IPS-20b (cell line): ENCODE results near the gene ENO3.

Experiments used
- H3K27ac ChIP-seq: one replicate; pipeline ENCODE4 v1.5.1; 2013; ENCODE audit warnings: low read length
- H3K27me3 ChIP-seq: 2 replicates; pipeline ENCODE4 v1.6.1; 2013; ENCODE audit warnings: mild to moderate bottlenecking, low read length, inconsistent platforms; ENCODE audit not compliant: insufficient read depth
- H3K36me3 ChIP-seq: 2 replicates; pipeline ENCODE4 v1.6.1; 2013; ENCODE audit warnings: low read depth, mild to moderate bottlenecking, inconsistent platforms, low read length, moderate library complexity; ENCODE audit not compliant: insufficient read depth
- H3K4me1 ChIP-seq: 2 replicates; pipeline ENCODE4 v1.6.1; 2013; ENCODE audit warnings: mild to moderate bottlenecking, control low read depth, inconsistent platforms, low read length, moderate library complexity; ENCODE audit not compliant: insufficient read depth
- H3K4me3 ChIP-seq: 2 replicates; pipeline ENCODE4 v1.5.1; 2013; ENCODE audit warnings: mild to moderate bottlenecking, low read length, inconsistent platforms
- H3K9ac ChIP-seq: 2 replicates; pipeline ENCODE4 v1.6.1; 2013; ENCODE audit warnings: low read depth, mild to moderate bottlenecking, inconsistent platforms, low read length, moderate library complexity
- H3K9me3 ChIP-seq: 2 replicates; pipeline ENCODE4 v1.6.1; 2013; ENCODE audit warnings: mild to moderate bottlenecking, low read depth, low read length, inconsistent platforms; ENCODE audit not compliant: insufficient read depth

ENO3 gene

DNA sequence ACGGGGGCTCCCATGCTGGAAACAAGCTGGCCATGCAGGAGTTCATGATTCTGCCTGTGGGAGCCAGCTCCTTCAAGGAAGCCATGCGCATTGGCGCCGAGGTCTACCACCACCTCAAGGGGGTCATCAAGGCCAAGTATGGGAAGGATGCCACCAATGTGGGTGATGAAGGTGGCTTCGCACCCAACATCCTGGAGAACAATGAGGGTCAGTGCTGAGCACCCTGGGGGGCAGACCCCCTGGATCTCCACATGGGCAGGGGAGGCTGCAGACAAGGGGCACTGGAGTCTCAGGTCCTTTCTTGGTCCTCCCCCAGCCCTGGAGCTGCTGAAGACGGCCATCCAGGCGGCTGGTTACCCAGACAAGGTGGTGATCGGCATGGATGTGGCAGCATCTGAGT, 4.2 kb downstream of the ENO3 start:
- Histone ChIP-seq H3K27me3 (no peaks in the 10 kb centered on the region), H3K4me3 (no peak overlapping the region), H3K36me3 (peaks cover 12% of the 10 kb centered on the region; the same call in 1 of the 2 replicates), H3K4me1 (peaks cover 15% of the 10 kb centered on the region; the same call in 1 of the 2 replicates), H3K9me3 (no peaks in the 10 kb centered on the region), H3K9ac (no peak overlapping the region), H3K27ac (no peak overlapping the region)

DNA sequence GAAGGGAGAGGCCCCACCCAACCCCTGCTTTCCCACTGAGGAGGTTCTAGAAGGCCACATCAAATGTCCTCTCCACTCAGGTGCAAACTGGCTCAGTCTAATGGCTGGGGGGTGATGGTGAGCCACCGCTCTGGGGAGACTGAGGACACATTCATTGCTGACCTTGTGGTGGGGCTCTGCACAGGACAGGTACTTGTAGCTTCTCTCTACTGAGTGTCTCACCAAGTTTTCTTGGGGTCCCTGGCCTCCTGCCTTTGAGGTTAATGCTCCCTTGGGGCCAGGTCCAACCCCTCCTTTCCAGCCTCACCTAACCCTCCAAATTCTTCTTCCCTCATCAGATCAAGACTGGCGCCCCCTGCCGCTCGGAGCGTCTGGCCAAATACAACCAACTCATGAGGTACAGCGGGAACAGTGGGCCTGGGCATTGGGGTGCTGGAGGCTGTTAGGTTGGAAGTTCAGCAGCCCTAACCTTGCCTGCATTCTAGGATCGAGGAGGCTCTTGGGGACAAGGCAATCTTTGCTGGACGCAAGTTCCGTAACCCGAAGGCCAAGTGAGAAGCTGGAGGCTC, 5.7 kb downstream of the ENO3 start:
- H3K27me3 ChIP-seq = no peaks in the 10 kb centered on the region

GRCh38 chr17:4958102-4958501, 7.2 kb downstream of the ENO3 start:
- Histone ChIP-seq H3K27me3 (no peaks in the 10 kb centered on the region), H3K9me3 (no peaks in the 10 kb centered on the region), H3K4me3 (no peak overlapping the region), H3K27ac (no peak overlapping the region), H3K9ac (no peak overlapping the region), H3K36me3 (peaks cover 14% of the 10 kb centered on the region; the same call in 1 of the 2 replicates), H3K4me1 (peaks cover 9% of the 10 kb centered on the region; the same call in 1 of the 2 replicates)

More for the DNA sequence above, 5.7 kb downstream of the ENO3 start:
- Histone ChIP-seq H3K27ac (no peak overlapping the region), H3K9ac (no peak overlapping the region), H3K4me3 (no peak overlapping the region), H3K36me3 (peaks cover 14% of the 10 kb centered on the region; the same call in 1 of the 2 replicates), H3K9me3 (no peaks in the 10 kb centered on the region), H3K4me1 (peaks cover 12% of the 10 kb centered on the region; the same call in 1 of the 2 replicates)

GRCh38 chr17:4959261-4959965, 8.5 kb downstream of the ENO3 start:
- Histone ChIP-seq H3K4me3 (no peak overlapping the region), H3K36me3 (peaks cover 14% of the 10 kb centered on the region; the same call in 1 of the 2 replicates), H3K27ac (no peak overlapping the region), H3K27me3 (no peaks in the 10 kb centered on the region), H3K9me3 (no peaks in the 10 kb centered on the region), H3K4me1 (peaks cover 9% of the 10 kb centered on the region; the same call in 1 of the 2 replicates), H3K9ac (no peak overlapping the region)

DNA sequence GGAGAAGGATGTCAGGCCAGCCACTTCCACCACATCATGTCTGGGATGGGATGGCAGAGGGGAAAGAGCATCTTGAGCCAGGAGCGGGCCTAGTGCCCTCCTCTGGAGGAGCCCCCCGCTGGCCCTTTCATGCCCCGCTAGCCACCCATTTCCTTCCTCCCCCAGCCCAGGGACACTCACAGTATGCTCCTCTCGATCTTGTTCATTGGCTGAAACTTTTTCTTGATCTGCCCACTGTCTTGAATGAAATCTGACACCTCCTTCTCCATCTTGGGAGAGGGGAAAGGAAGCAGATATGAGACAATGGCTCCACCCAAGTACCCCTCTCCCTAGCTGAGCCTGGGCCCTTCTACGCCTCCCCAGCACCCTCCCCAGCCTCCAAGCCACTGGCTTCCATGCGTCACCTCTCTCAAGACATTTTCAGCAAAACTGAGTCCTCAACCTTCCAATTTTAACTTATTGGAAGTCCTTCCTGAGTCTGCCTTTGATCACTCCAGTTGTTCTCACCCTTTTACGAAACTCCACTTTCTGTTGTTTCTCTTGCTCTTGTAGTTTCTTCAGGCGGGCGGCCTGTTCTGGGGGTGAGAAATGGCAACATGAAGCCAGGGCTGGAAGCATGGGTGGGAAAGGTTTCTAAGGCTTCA, 9.5 kb downstream of the ENO3 start:
- H3K4me1 ChIP-seq = peaks cover 9% of the 10 kb centered on the region; the same call in 1 of the 2 replicates
- H3K9ac ChIP-seq = no peak overlapping the region
- no peak overlapping the region for H3K4me3 ChIP-seq
- H3K9me3 ChIP-seq = no peaks in the 10 kb centered on the region
- no peak overlapping the region for H3K27ac ChIP-seq
- H3K27me3 ChIP-seq = no peaks in the 10 kb centered on the region
- H3K36me3 ChIP-seq = peaks cover 17% of the 10 kb centered on the region

- H3K27me3 ChIP-seq = peaks cover 3% of the 10 kb centered on the region; the same call in 1 of the 2 replicates
- H3K27ac ChIP-seq = no peak overlapping the region
- H3K4me1 ChIP-seq = peaks cover 11% of the 10 kb centered on the region
- no peak overlapping the region for H3K9ac ChIP-seq
- no peak overlapping the region for H3K4me3 ChIP-seq
- no peaks in the 10 kb centered on the region for H3K9me3 ChIP-seq
- peaks cover 14% of the 10 kb centered on the region for H3K36me3 ChIP-seq
Measured at GRCh38 chr17:4965311-4965986, 14.5 kb downstream of the ENO3 start.

- H3K9me3 ChIP-seq = no peaks in the 10 kb centered on the region
- peak overlapping the region; percentile 77 for H3K27ac ChIP-seq
- H3K4me3 ChIP-seq = peak overlapping the region; percentile 91
- peaks cover 8% of the 10 kb centered on the region for H3K4me1 ChIP-seq
- H3K9ac ChIP-seq = peak overlapping the region; percentile 96
- H3K27me3 ChIP-seq = peaks cover 15% of the 10 kb centered on the region; the same call in 1 of the 2 replicates
- peaks cover 21% of the 10 kb centered on the region for H3K36me3 ChIP-seq
Measured at GRCh38 chr17:4966844-4967538, 16.1 kb downstream of the ENO3 start.

GRCh38 chr17:4967539-4968485, 16.9 kb downstream of the ENO3 start, which contains the start of gene SPAG7:
Gene SPAG7, minus strand, starts transcription at chr17:4967817. Its CDS starts 13 bp downstream, at chr17:4967804.
- no peaks in the 10 kb centered on the region for H3K9me3 ChIP-seq
- peak within 1 kb of the TSS; percentile 86 for H3K27ac ChIP-seq
- peaks cover 24% of the 10 kb centered on the region; the same call in 1 of the 2 replicates for H3K27me3 ChIP-seq
- H3K36me3 ChIP-seq = peaks cover 21% of the 10 kb centered on the region
- H3K9ac ChIP-seq = peak within 1 kb of the TSS; percentile 96
- H3K4me1 ChIP-seq = peaks cover 8% of the 10 kb centered on the region
- H3K4me3 ChIP-seq = peak within 1 kb of the TSS; percentile 91

DNA sequence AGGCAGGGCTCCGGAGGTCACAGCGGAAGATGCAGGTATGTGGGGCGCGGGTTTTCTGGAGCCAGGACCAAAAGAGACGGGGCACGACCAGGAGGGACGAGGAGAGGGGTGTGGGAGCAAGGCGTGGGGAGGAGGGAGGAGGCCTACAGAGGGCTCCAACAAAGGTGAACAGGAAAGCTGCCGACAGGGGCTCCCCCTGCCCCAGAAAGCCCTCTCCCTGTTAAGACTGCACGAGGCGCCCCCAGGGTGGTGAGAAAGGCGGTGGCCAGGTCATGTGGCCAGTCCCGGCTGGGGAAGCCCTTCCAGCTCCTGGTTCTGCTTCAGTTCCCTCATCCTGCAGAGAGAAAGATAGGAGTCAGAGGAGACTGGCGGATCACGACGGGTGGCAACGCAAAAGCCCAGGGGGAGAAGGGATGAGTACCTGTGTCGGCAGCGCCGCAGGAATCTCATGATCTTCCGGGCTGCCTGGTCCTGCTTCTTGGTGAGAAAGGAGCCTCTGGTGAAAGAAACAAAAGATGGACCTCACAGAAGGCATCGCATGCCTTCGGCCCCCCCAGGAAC, 17.6 kb downstream of the ENO3 start:
- Histone ChIP-seq H3K4me3 (peak overlapping the region; percentile 91), H3K9me3 (no peaks in the 10 kb centered on the region), H3K27ac (peak overlapping the region; percentile 86), H3K27me3 (peaks cover 31% of the 10 kb centered on the region; the same call in 1 of the 2 replicates), H3K4me1 (peaks cover 12% of the 10 kb centered on the region), H3K9ac (peak overlapping the region; percentile 96), H3K36me3 (peaks cover 21% of the 10 kb centered on the region)

DNA sequence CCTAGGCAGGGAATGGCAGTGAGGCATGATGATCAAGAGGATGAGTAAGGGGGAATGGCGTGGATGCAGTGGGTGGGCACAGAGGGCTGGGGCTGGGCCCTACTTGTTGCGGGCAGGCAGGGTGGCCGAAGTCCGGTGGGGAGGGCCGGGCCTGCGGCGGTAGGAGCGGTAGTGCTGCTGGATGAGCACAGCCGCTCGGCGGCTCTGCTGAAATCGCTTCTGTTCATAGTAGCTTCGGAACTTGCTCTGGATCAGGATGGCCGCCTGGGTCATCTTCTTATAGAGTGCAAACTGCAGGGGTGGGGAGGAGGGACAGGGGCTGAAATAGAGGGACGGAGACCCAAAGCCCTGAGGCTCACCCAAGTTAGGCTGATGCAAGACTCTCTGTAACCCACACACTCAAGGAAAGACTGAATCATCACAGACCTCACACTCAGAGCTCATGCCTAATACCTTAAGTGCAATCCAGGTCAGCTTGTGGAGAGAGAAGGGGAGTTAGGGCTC, 18.2 kb downstream of the ENO3 start:
- H3K9ac ChIP-seq = peak overlapping the region; percentile 96
- peaks cover 21% of the 10 kb centered on the region for H3K36me3 ChIP-seq
- H3K27me3 ChIP-seq = peaks cover 36% of the 10 kb centered on the region
- peaks cover 12% of the 10 kb centered on the region for H3K4me1 ChIP-seq
- peak overlapping the region; percentile 91 for H3K4me3 ChIP-seq
- H3K27ac ChIP-seq = peak overlapping the region; percentile 86
- no peaks in the 10 kb centered on the region for H3K9me3 ChIP-seq
